GM13976 (cell line): ENCODE results near the gene CSAD.

Experiments used
- DNase-seq: peaks from one replicate; pipeline ENCODE4 v3.0.0; 2012; ENCODE audit warnings: low spot score
- CTCF ChIP-seq: IDR thresholded peaks from 2 replicates; pipeline ENCODE4 v1.5.1; 2012; ENCODE audit warnings: borderline replicate concordance, mild to moderate bottlenecking; ENCODE audit not compliant: insufficient read depth; ENCODE audit errors: extremely low read depth, missing control alignments, control extremely low read depth
- in situ Hi-C: fragments of 300-500 bp; cut with MboI; formaldehyde crosslinking; loops from one replicate; pipeline ENCODE4 v1.12.0; 2022; ENCODE audit warnings: low sequenced_read_pairs, mixed read lengths, inconsistent platforms; ENCODE audit not compliant: unreplicated experiment

CSAD gene

GRCh38 chr12:53200107-53200457 lies 19.4 kb upstream of the CSAD start:
- in situ Hi-C loops, result no loop called here
- DNase-seq, result no peak
- TF ChIP-seq CTCF, result no peak

- TF ChIP-seq CTCF, result no peak
- in situ Hi-C loops, result no loop called here
- no peak for DNase-seq
Observed at GRCh38 chr12:53199700-53200099, 19.0 kb upstream of the CSAD start.

- in situ Hi-C loops, result no loop called here
- DNase-seq, result no peak
- TF ChIP-seq CTCF, result no peak
Observed at GRCh38 chr12:53198486-53199110, 17.9 kb upstream of the CSAD start.

- TF ChIP-seq CTCF, result no peak
- in situ Hi-C loops, result no loop called here
- DNase-seq, result no peak
Observed at GRCh38 chr12:53197011-53197640, 16.4 kb upstream of the CSAD start.

GRCh38 chr12:53196486-53196885 lies 15.8 kb upstream of the CSAD start:
- no peak for DNase-seq
- in situ Hi-C loops, result no loop called here
- no peak for TF ChIP-seq CTCF

GRCh38 chr12:53195516-53196420 lies 15.0 kb upstream of the CSAD start:
- no peak for DNase-seq
- in situ Hi-C loops, result no loop called here
- TF ChIP-seq CTCF, result no peak
